NOMO-1 (cell line): ENCODE data around the gene TMEM134.

ENCODE experiments used
- DNase-seq, 2 experiments: peaks; one replicate each; lab custom pipeline; 2025; ENCODE audit not compliant: unreplicated experiment in 2 of 2; lab: John Stamatoyannopoulos, UW

Gene TMEM134

GRCh38 chr11:67500831-67501715 is 32.0 kb upstream of the TMEM134 start:
- peak; percentile 77 to 89 for DNase-seq

GRCh38 chr11:67500484-67500821 is 31.4 kb upstream of the TMEM134 start:
- DNase-seq = no peak

- no peak for DNase-seq
These were observed 30.9 kb upstream of the TMEM134 start for GRCh38 chr11:67499808-67500483.

- DNase-seq = no peak
These were observed 29.5 kb upstream of the TMEM134 start for GRCh38 chr11:67498544-67498972.

- no peak for DNase-seq
These were observed 28.7 kb upstream of the TMEM134 start for GRCh38 chr11:67497656-67498291.

- DNase-seq = no peak
These were observed 27.1 kb upstream of the TMEM134 start for GRCh38 chr11:67496113-67496512.

- DNase-seq = no peak
These were observed 26.4 kb upstream of the TMEM134 start for GRCh38 chr11:67495234-67496005.

GRCh38 chr11:67494371-67495233 is 25.6 kb upstream of the TMEM134 start:
- no peak for DNase-seq

GRCh38 chr11:67493548-67494370 is 24.7 kb upstream of the TMEM134 start:
- DNase-seq = no peak

GRCh38 chr11:67492801-67493547 is 23.9 kb upstream of the TMEM134 start:
- no peak for DNase-seq

- no peak for DNase-seq
These were observed 23.1 kb upstream of the TMEM134 start for GRCh38 chr11:67492069-67492727.

- no peak for DNase-seq
These were observed 22.4 kb upstream of the TMEM134 start for GRCh38 chr11:67491276-67492068.

GRCh38 chr11:67490727-67491065 is 21.6 kb upstream of the TMEM134 start:
- DNase-seq = no peak

GRCh38 chr11:67489885-67490726 is 21.1 kb upstream of the TMEM134 start:
- DNase-seq = no peak

GRCh38 chr11:67489203-67489884 is 20.3 kb upstream of the TMEM134 start:
- DNase-seq = no peak
